H9 (cell line): ENCODE data around the gene ZFP57. TPM values are rescaled to one million over a fixed set of nuclear protein-coding genes. Genes with fewer than 3 reads are reported as not detected.
"Not testable (repeated sequence)": the region's sequence is repeated elsewhere in the genome, so short reads cannot be mapped to it uniquely, and the experiment has no call there.

ENCODE experiments used
- DNase-seq: peaks from one replicate; pipeline ENCODE4 v3.0.0-alpha.2; 2017
- H2AFZ ChIP-seq: one replicate; pipeline ENCODE4 v1.6.1; 2013; ENCODE audit warnings: mild to moderate bottlenecking, low read length, control low read depth, moderate library complexity
- H2AK5ac ChIP-seq: 2 replicates; pipeline ENCODE4 v1.6.1; 2013; ENCODE audit warnings: low read length, control low read depth, mixed read lengths; ENCODE audit not compliant: insufficient read length
- H2BK120ac ChIP-seq: one replicate; pipeline ENCODE4 v1.6.1; 2013; ENCODE audit warnings: low read depth, mild to moderate bottlenecking, low read length, control low read depth, inconsistent platforms; ENCODE audit not compliant: poor library complexity, severe bottlenecking
- H2BK12ac ChIP-seq: 2 replicates; pipeline ENCODE4 v1.6.1; 2013; ENCODE audit warnings: low read length, control low read depth, mixed read lengths, low read depth; ENCODE audit not compliant: insufficient read length
- H2BK15ac ChIP-seq: 2 replicates; pipeline ENCODE4 v1.6.1; 2013; ENCODE audit warnings: low read depth, low read length, control low read depth
- H2BK20ac ChIP-seq: one replicate; pipeline ENCODE4 v1.6.1; 2013; ENCODE audit warnings: low read depth, mild to moderate bottlenecking, low read length, control low read depth, inconsistent platforms; ENCODE audit not compliant: poor library complexity, severe bottlenecking
- H2BK5ac ChIP-seq: 2 replicates; pipeline ENCODE4 v1.6.1; 2013; ENCODE audit warnings: low read length, control low read depth, mixed read lengths; ENCODE audit not compliant: insufficient read length
- H3K14ac ChIP-seq: 2 replicates; pipeline ENCODE4 v1.6.1; 2013; ENCODE audit warnings: low read length, control low read depth; ENCODE audit not compliant: insufficient read depth
- H3K18ac ChIP-seq: 2 replicates; pipeline ENCODE4 v1.6.1; 2013; ENCODE audit warnings: low read depth, mild to moderate bottlenecking, mixed read lengths, low read length, control low read depth; ENCODE audit not compliant: insufficient read length
- H3K23ac ChIP-seq: 2 replicates; pipeline ENCODE4 v1.6.1; 2013; ENCODE audit warnings: low read length, control low read depth, mixed read lengths, low read depth; ENCODE audit not compliant: insufficient read length
- H3K23me2 ChIP-seq: 2 replicates; pipeline ENCODE4 v1.6.1; 2013; ENCODE audit warnings: low read depth, mild to moderate bottlenecking, mixed read lengths, low read length, control low read depth; ENCODE audit not compliant: insufficient read length, poor library complexity, severe bottlenecking
- H3K27ac ChIP-seq: 2 replicates; pipeline ENCODE4 v1.5.1; 2013; ENCODE audit warnings: low read length, control low read depth, mixed read lengths, low read depth; ENCODE audit not compliant: insufficient read length
- H3K27me3 ChIP-seq: 2 replicates; pipeline ENCODE4 v1.6.1; 2013; ENCODE audit warnings: low read length, control low read depth, inconsistent platforms; ENCODE audit not compliant: insufficient read depth
- H3K4ac ChIP-seq: 2 replicates; pipeline ENCODE4 v1.6.1; 2013; ENCODE audit warnings: low read depth, mild to moderate bottlenecking, control low read depth, inconsistent platforms, low read length, moderate library complexity
- H3K4me1 ChIP-seq: 2 replicates; pipeline ENCODE4 v1.6.1; 2013; ENCODE audit warnings: low read length, control low read depth, inconsistent platforms; ENCODE audit not compliant: insufficient read depth
- H3K4me2 ChIP-seq: 2 replicates; pipeline ENCODE4 v1.6.1; 2013; ENCODE audit warnings: low read length, control low read depth, mixed read lengths; ENCODE audit not compliant: insufficient read length, insufficient read depth
- H3K56ac ChIP-seq: 2 replicates; pipeline ENCODE4 v1.6.1; 2013; ENCODE audit warnings: low read depth, mild to moderate bottlenecking, mixed read lengths, low read length, control low read depth; ENCODE audit not compliant: insufficient read length
- H3K79me1 ChIP-seq: 2 replicates; pipeline ENCODE4 v1.6.1; 2013; ENCODE audit warnings: low read depth, mild to moderate bottlenecking, moderate library complexity, low read length, control low read depth, inconsistent platforms; ENCODE audit not compliant: insufficient read depth, poor library complexity, severe bottlenecking
- H3K79me2 ChIP-seq: 2 replicates; pipeline ENCODE4 v1.6.1; 2013; ENCODE audit warnings: low read length, control low read depth, inconsistent platforms; ENCODE audit not compliant: insufficient read depth
- H3K9ac ChIP-seq: 2 replicates; pipeline ENCODE4 v1.6.1; 2013; ENCODE audit warnings: low read length, control low read depth, mixed read lengths; ENCODE audit not compliant: insufficient read length; ENCODE audit errors: extremely low read depth
- H3K9me3 ChIP-seq: one replicate; pipeline ENCODE4 v1.6.1; 2013; ENCODE audit warnings: low read depth, low read length, inconsistent platforms; ENCODE audit not compliant: control insufficient read depth
- H3T11ph ChIP-seq: one replicate; pipeline ENCODE4 v1.6.1; 2013; ENCODE audit warnings: mild to moderate bottlenecking, low read length, control low read depth, inconsistent platforms
- H4K20me1 ChIP-seq: one replicate; pipeline ENCODE4 v1.6.1; 2013; ENCODE audit not compliant: control insufficient read depth, insufficient read length, insufficient read depth
- H4K5ac ChIP-seq: 2 replicates; pipeline ENCODE4 v1.6.1; 2013; ENCODE audit warnings: low read depth, mild to moderate bottlenecking, mixed read lengths, low read length, control low read depth; ENCODE audit not compliant: insufficient read length
- H4K8ac ChIP-seq: replicated peaks from 2 replicates; pipeline ENCODE4 v1.6.1; 2013; ENCODE audit warnings: low read length, control low read depth, mixed read lengths, low read depth; ENCODE audit not compliant: insufficient read length
- H4K91ac ChIP-seq: 2 replicates; pipeline ENCODE4 v1.6.1; 2013; ENCODE audit warnings: low read depth, mild to moderate bottlenecking, moderate library complexity, mixed read lengths, low read length, control low read depth; ENCODE audit not compliant: insufficient read length
- H3K27ac Mint-ChIP-seq, 3 experiments: 2 replicates in 2 of 3; 3 replicates in 1 of 3; pipeline ENCODE4 v1.8.0; 2020 to 2021; ENCODE audit warnings: mixed read lengths in 3 of 3, mild to moderate bottlenecking in 1 of 3, moderate library complexity in 1 of 3
- H3K27me3 Mint-ChIP-seq: 2 replicates; pipeline ENCODE4 v1.8.0; 2021; ENCODE audit warnings: low read depth, mild to moderate bottlenecking, moderate library complexity, mixed read lengths
- H3K36me3 Mint-ChIP-seq, 3 experiments: 2 replicates in 2 of 3; 3 replicates in 1 of 3; pipeline ENCODE4 v1.8.0; 2020 to 2021; ENCODE audit warnings: low read depth in 3 of 3, mixed read lengths in 3 of 3; ENCODE audit not compliant: insufficient read depth in 1 of 3
- H3K4me1 Mint-ChIP-seq, 2 experiments: 2 replicates each; pipeline ENCODE4 v1.8.0; 2020; ENCODE audit warnings: mixed read lengths in 2 of 2
- H3K4me3 Mint-ChIP-seq, 2 experiments: 2 replicates in 1 of 2; 3 replicates in 1 of 2; pipeline ENCODE4 v1.8.0; 2020 to 2021; ENCODE audit warnings: mild to moderate bottlenecking in 2 of 2, mixed read lengths in 2 of 2, moderate library complexity in 1 of 2
- H3K9me3 Mint-ChIP-seq, 2 experiments: 2 replicates in 1 of 2; 3 replicates in 1 of 2; pipeline ENCODE4 v1.8.0; 2020; ENCODE audit warnings: mild to moderate bottlenecking in 2 of 2, mixed read lengths in 2 of 2, moderate library complexity in 1 of 2
- CTCF ChIP-seq: fragments of 200-600 bp; sonication (generic); conservative IDR thresholded peaks from 3 replicates; pipeline ENCODE4 v1.8.0; 2021; ENCODE audit warnings: antibody characterized with exemption, mild to moderate bottlenecking
- WGBS: extraction: QIAGEN DNeasy Blood & Tissue Kit; methylation state at CpG from one replicate; pipeline ENCODE4 v1.1.7; 2013; ENCODE audit warnings: missing lambda C conversion rate, low lambda C conversion rate, mixed read lengths; ENCODE audit not compliant: insufficient read length; ENCODE audit errors: extremely low coverage; 5-methylcytosine and 5-hydroxymethylcytosine counted together
- total RNA-seq: library from RNA; stranded (reverse); gene quantifications from 2 replicates; pipeline ENCODE4 v1.2.1, GENCODE V29; 2021

Gene ZFP57
- total RNA-seq, 1 experiment from 2014 or later = 1.7 TPM

- H3K27ac Mint-ChIP-seq = peak overlapping the region; percentile 26 to 92 (median 85)
- no peak overlapping the region for H3K18ac ChIP-seq
- H3K9me3 Mint-ChIP-seq = no peaks in the 10 kb centered on the region
- H4K91ac ChIP-seq = no peak overlapping the region
- no peak overlapping the region for H4K8ac ChIP-seq
- H3K79me1 ChIP-seq = no peaks in the 10 kb centered on the region
- H3K4ac ChIP-seq = no peak overlapping the region
- H2BK15ac ChIP-seq = no peak overlapping the region
- H3K9ac ChIP-seq = no peak overlapping the region
- H3K4me3 Mint-ChIP-seq = 0 out of 5 replicates have a peak overlapping the region, but pooled peaks of 1 of the 2 experiments have one; percentile 5
- no peaks in the 10 kb centered on the region for H3K9me3 ChIP-seq
- H2BK12ac ChIP-seq = no peak overlapping the region
- H2AFZ ChIP-seq = no peak overlapping the region
- H3K23me2 ChIP-seq = no peaks in the 10 kb centered on the region
- no peaks in the 10 kb centered on the region for H3K27me3 Mint-ChIP-seq
- H3T11ph ChIP-seq = no peak overlapping the region
- H2AK5ac ChIP-seq = no peak overlapping the region
- no peak overlapping the region for H3K4me2 ChIP-seq
- no peak for TF ChIP-seq CTCF
- no peak for DNase-seq
- no peak overlapping the region for H3K23ac ChIP-seq
- H4K20me1 ChIP-seq = no peaks in the 10 kb centered on the region
- H3K79me2 ChIP-seq = no peaks in the 10 kb centered on the region
- no peaks in the 10 kb centered on the region for H3K27me3 ChIP-seq
- H3K27ac ChIP-seq = peak overlapping the region; percentile 74
- no peak overlapping the region for H4K5ac ChIP-seq
- H2BK5ac ChIP-seq = no peak overlapping the region
- H3K36me3 Mint-ChIP-seq = no peaks in the 10 kb centered on the region
- H3K4me1 Mint-ChIP-seq = peaks cover 51 to 57% of the 10 kb centered on the region in 2 experiments
- H3K56ac ChIP-seq = no peak overlapping the region
- H2BK120ac ChIP-seq = no peak overlapping the region
- H2BK20ac ChIP-seq = no peak overlapping the region
- H3K14ac ChIP-seq = no peak overlapping the region; the same call in 1 of the 2 replicates
- WGBS = no CpG with 5 or more reads among the region's 5 CpGs
- peaks cover 30% of the 10 kb centered on the region for H3K4me1 ChIP-seq
Observed at GRCh38 chr6:29663300-29664042, 17.5 kb downstream of the ZFP57 start.

GRCh38 chr6:29661502-29662141 lies 19.3 kb downstream of the ZFP57 start:
- peak overlapping the region in 1 of 2 experiments; percentile 68; a peak in 4 of 5 replicates for H3K4me3 Mint-ChIP-seq

More at GRCh38 chr6:29661502-29662141, 19.3 kb downstream of the ZFP57 start:
- H4K91ac ChIP-seq, H4K20me1 ChIP-seq, H4K5ac ChIP-seq, H3K56ac ChIP-seq, H3K9me3 ChIP-seq, H4K8ac ChIP-seq, H3K14ac ChIP-seq, H3K9ac ChIP-seq, H3K9me3 Mint-ChIP-seq, H3K79me1 ChIP-seq, H2BK12ac ChIP-seq, H2BK15ac ChIP-seq, H3T11ph ChIP-seq, H3K23me2 ChIP-seq, H3K79me2 ChIP-seq, H3K23ac ChIP-seq, H2AFZ ChIP-seq, H3K27me3 Mint-ChIP-seq, H3K27me3 ChIP-seq, H2AK5ac ChIP-seq, H2BK5ac ChIP-seq, H3K36me3 Mint-ChIP-seq: not testable (repeated sequence)
- no CpG with 5 or more reads among the region's 14 CpGs for WGBS
- Histone ChIP-seq H3K18ac (peak overlapping the region; percentile 76), H3K4me1 (peaks cover 21% of the 10 kb centered on the region), H2BK120ac (peak overlapping the region; percentile 72), H3K4me2 (peak overlapping the region; percentile 31), H3K4ac (peak overlapping the region; percentile 48; the same call in 1 of the 2 replicates), H3K27ac (peak overlapping the region; percentile 85), H2BK20ac (peak overlapping the region; percentile 64)
- peaks cover 46 to 47% of the 10 kb centered on the region in 2 experiments for H3K4me1 Mint-ChIP-seq
- H3K27ac Mint-ChIP-seq = peak overlapping the region; percentile 80 to 100 (median 99)
- DNase-seq = peak; percentile 80
